Right renal cortex interstitium (tissue), 3 donors: ENCODE results near the gene CDS1. TPM values are rescaled to one million over a fixed set of nuclear protein-coding genes. Genes with fewer than 3 reads are reported as not detected.
"Not testable (repeated sequence)": the region's sequence is repeated elsewhere in the genome, so short reads cannot be mapped to it uniquely, and the experiment has no call there.

ENCODE experiments used
- DNase-seq, 3 donors: peaks; one replicate each; pipeline ENCODE4 v3.0.0-alpha.2; 2013; ENCODE audit warnings: low read depth in 3 of 3, low spot score in 2 of 3
- polyA plus RNA-seq, 3 donors: library from polyadenylated mRNA; unstranded; fragments of 120-200 nt; gene quantifications; one replicate each; pipeline ENCODE4 v1.2.1, GENCODE V29; 2013; ENCODE audit not compliant: insufficient read length in 3 of 3

Gene CDS1
- polyA plus RNA-seq, 3 donors: 29.0 to 30.8 (median 29.2) TPM

- DNase-seq: no peak
These were observed 23.7 kb downstream of the CDS1 start for GRCh38 chr4:84606645-84607044.

DNA sequence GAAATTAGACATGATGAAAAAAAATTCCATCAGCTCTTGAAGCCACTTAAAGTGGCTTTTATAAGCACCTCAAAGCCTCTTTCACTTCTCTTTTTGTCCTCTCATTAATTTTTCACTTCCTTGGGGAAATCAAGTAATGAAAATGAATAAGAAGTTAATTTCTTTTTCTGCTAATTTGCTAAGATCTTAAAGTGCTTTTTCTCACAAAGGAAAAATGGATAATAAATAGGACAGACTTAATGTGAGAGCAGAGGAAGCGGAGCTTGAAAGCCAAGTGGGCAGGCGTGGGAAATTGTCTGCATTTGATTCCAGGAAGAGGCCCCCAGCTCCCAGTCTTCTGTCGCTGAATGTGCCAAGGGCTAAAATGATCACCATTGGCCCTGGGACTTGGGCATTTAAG is 28.6 kb downstream of the CDS1 start:
- no peak for DNase-seq

GRCh38 chr4:84614891-84615290 is 32.0 kb downstream of the CDS1 start:
- no peak for DNase-seq

- no peak for DNase-seq
These were observed 32.4 kb downstream of the CDS1 start for GRCh38 chr4:84615355-84615754.

- DNase-seq: no peak
These were observed 40.0 kb downstream of the CDS1 start for GRCh38 chr4:84622959-84623358.

GRCh38 chr4:84623661-84624060 is 40.7 kb downstream of the CDS1 start:
- DNase-seq: no peak

GRCh38 chr4:84626673-84627072 is 43.7 kb downstream of the CDS1 start:
- no peak for DNase-seq

- DNase-seq: no peak
These were observed 48.6 kb downstream of the CDS1 start for GRCh38 chr4:84631573-84631972.

- no peak for DNase-seq
These were observed 49.2 kb downstream of the CDS1 start for GRCh38 chr4:84632092-84632491.

- no peak for DNase-seq
These were observed 52.0 kb downstream of the CDS1 start for GRCh38 chr4:84634961-84635360.

- DNase-seq: no peak
These were observed 55.2 kb downstream of the CDS1 start for GRCh38 chr4:84638092-84638491.

DNA sequence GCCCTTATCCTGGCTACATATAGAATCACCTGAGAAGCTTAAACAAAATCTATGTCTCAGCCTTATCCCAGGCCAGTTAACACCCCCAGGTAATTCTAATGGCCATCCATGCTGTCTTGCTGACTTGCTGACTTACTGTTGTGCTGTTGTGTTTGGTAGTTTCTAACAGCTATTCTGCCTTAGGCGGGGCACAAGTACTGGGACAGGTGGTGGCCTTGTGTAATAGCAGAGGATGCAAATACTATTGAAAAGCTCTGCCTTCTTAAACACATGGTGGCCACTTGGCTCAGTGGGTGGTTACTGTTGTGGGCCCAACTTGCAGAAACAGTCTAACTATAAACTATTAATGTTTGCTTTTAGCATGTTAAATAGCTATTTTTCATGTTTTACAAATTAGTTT is 56.2 kb downstream of the CDS1 start:
- no peak for DNase-seq

DNA sequence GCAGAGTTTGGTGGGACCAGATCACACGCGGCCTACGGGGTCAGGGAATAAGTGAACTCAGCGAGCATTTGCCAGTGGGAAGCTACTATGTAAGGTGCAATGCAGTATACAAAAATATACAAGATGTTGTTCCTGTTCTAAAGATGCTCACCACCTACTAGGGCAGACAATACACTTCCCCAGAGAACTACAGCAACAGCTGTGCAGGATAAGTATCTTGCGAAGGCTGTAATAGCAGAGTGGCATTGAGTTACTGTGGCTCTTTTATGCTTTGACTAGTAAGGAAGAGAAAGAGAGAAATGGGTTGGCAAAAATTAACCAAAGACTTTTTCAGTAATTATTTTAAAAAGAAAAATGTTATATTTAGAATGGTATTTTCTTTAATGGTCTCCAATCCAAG is 61.2 kb downstream of the CDS1 start:
- DNase-seq: no peak

DNA sequence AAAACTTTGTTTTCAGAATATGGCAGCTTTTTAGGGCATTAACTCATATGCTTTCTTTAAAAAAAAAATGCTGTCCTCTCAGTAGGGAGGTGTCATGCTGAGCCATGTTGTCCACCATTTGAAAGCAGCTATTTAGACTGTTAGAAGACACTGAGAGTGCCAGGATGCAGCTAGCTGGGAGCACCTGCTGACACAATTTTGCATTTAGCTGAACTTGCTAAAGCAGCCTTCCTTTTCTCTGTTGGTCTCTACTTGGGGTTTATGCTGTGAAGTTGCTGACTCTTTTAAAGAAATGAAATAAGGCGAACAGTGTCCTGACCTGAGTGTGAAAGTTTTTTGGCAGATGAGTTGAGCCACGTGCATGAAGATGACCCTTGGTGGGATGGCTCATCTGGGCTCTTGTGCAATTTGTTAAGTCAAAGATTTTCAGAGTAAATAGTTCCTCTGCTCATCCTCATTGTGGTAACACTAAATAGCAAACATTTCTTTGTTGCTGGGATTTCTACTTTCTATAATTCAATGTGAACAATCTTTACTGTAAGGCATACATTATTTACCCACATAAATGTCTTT is 64.5 kb downstream of the CDS1 start:
- no peak for DNase-seq

GRCh38 chr4:84648178-84648577 is 65.3 kb downstream of the CDS1 start:
- DNase-seq: no peak

DNA sequence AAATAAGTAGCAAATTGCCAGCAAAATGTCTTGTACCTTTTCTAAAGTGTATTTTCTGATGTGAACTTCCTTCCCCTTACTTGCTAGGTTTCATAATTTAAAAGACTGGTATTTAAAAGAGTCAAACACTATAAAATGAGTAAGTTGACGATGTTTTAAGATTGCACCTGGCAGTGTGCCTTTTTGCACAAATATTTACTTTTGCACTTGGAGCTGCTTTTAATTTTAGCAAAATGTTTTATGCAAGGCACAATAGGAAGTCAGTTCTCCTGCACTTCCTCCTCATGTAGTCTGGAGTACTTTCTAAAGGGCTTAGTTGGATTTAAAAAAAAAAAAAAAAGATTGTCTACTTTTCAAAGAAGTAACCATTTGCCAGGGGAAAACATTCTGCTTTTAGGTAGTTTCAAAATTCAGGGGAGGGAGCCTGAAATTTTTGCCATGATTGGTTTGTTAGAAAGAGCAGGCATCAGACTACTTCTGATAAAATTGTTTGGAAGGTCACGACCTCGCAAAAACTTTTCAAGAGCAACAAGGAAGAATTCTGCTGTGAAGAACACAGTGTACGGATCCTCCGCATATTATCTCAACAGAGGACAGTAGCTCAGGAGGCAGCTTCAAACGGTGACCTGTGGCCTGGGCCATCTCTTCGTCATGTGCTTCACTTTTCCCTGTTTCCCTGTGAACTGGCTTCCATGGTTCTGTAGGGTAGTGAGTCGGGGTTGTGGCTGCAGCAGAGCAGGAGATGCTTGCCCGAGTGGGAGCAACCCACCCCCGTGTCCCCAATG is 66.1 kb downstream of the CDS1 start:
- DNase-seq: no peak

DNA sequence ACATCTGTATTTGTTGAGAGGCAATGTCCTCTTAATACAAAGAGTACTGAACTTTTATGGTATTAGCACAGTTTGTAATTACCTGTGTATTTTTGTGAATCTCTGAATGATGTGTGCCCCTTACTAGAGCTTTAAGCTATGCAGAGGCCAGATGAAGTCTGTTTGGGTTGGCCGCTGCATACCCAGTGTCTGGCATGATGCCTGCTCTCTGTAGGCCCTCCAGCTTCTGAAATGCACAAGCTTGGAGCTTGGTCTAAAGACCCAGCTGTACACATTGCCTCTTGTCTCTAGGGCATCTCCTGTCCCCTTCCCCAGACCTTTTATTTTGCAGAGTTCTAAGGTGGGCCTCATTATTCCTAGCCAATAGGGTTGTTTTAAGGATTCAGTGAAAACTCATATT is 68.6 kb downstream of the CDS1 start:
- DNase-seq: no peak

DNA sequence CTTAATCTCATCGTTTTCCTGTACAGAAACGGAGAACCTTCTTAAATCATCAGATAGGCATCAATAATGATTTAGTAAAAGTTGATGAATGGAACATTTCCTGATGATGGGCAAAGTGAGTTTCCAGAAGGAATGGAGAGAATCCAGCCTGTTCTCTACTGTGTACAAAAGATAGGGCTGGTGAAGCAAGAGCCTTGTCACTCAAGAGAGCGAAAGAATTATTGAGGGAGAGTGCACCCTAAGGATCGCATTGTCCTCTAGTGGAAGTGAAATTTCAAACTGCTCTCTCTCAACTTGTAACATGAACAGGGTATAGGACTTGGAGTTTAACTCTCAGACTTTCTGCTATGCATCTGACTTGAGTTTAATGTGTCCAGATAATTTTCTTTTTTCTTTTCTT is 69.6 kb downstream of the CDS1 start:
- DNase-seq: no peak

GRCh38 chr4:84660606-84661005 is 77.7 kb downstream of the CDS1 start:
- DNase-seq: no peak

DNA sequence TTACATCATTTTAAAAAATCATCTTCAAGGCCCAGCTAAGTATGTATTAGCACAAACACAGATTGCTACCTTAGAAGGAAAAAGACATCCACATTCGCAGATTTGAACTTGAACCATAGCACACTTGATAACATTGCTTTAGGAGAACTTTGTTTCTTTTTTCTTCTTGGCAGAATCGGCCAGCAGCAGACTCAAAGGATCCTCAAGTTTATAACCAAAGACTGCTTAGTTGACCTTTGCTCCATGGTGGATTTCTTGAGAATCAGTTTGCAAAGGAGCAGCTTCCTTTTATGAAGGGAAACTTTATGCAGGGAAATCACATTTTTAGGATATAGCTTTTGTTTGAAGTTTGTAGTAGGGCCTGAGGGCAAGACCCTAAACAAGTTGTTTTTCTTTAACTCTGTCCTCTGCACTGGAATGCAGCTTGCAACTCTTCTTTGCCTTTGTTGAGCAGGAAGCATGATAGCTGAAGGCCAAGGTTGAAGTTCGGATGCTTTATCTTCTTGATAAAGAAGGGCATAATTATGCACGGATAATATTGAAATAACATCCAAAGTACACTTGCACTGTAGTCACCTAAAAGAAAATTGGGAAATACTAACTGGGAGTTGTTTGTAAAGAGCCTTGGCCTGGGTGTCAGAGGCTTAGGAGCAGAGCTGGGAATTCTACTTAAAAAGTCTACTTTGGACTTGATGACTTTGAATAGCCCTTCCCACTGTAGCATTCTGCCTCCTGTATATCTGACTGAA is 78.4 kb downstream of the CDS1 start:
- no peak for DNase-seq

DNA sequence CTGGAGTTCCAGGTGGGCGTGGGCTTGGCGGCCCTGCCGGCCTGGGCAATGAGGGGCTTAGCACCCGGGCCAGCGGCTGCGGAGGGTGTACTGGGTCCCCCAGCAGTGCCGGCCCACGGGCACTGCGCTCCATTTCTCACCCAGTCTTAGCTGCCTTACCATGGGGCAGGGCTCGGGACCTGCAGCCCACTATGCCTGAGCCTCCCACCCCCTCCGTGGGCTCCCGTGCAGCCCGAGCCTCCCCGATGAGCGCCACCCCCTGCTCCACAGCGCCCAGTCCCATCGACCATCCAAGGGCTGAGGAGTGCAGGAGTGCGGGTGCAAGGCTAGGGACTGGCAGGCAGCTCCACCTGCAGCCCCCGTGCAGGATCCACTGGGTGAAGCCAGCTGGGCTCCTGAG is 81.8 kb downstream of the CDS1 start:
- not testable (repeated sequence) for DNase-seq

DNA sequence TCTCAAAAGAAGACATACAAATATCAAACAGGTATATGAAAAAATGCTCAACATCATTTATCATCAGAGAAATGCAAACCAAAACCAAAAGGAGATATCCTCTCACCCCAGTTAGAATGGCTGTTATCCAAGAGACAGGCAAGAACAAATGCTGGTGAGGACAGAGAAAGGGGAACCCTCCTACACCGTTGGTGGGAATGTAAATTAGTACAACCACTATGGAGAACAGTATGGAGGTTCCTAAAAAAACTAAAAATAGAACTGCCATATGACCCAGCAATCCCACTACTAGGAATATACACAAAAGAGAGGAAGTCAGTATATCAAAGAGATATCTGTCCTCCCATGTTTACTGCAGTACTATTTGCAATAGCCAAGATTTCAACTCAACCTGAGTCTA is 83.5 kb downstream of the CDS1 start:
- DNase-seq: no peak
